ENCODE data around the gene GALNS. TPM values are rescaled to one million over a fixed set of nuclear protein-coding genes. Genes with fewer than 3 reads are reported as not detected.

Gene GALNS
- total and polyA plus RNA-seq, 2 experiments from 2014 or later: 9.7 to 18.8 TPM

DNA sequence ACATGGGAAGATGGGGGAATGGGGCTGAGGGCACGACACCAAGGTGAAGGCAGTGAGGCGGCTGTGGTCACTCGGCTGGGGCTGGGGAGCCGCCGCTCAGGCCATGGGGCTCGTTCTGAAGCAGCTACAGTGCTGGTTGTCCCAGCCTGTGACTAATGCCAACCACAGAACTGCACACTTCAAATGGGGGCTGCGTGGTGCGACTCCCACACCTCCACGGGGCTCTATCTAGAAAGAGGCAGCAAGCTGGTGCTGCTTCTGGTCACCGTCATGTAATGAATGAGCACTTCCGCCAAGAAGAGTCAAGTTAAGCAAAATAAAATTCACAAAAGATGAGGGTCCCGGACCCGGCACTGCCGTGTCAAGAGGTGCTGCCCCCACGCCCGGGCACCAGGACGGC lies 20.0 kb downstream of the GALNS start (continued):
- TF ChIP-seq, protein P1, sequence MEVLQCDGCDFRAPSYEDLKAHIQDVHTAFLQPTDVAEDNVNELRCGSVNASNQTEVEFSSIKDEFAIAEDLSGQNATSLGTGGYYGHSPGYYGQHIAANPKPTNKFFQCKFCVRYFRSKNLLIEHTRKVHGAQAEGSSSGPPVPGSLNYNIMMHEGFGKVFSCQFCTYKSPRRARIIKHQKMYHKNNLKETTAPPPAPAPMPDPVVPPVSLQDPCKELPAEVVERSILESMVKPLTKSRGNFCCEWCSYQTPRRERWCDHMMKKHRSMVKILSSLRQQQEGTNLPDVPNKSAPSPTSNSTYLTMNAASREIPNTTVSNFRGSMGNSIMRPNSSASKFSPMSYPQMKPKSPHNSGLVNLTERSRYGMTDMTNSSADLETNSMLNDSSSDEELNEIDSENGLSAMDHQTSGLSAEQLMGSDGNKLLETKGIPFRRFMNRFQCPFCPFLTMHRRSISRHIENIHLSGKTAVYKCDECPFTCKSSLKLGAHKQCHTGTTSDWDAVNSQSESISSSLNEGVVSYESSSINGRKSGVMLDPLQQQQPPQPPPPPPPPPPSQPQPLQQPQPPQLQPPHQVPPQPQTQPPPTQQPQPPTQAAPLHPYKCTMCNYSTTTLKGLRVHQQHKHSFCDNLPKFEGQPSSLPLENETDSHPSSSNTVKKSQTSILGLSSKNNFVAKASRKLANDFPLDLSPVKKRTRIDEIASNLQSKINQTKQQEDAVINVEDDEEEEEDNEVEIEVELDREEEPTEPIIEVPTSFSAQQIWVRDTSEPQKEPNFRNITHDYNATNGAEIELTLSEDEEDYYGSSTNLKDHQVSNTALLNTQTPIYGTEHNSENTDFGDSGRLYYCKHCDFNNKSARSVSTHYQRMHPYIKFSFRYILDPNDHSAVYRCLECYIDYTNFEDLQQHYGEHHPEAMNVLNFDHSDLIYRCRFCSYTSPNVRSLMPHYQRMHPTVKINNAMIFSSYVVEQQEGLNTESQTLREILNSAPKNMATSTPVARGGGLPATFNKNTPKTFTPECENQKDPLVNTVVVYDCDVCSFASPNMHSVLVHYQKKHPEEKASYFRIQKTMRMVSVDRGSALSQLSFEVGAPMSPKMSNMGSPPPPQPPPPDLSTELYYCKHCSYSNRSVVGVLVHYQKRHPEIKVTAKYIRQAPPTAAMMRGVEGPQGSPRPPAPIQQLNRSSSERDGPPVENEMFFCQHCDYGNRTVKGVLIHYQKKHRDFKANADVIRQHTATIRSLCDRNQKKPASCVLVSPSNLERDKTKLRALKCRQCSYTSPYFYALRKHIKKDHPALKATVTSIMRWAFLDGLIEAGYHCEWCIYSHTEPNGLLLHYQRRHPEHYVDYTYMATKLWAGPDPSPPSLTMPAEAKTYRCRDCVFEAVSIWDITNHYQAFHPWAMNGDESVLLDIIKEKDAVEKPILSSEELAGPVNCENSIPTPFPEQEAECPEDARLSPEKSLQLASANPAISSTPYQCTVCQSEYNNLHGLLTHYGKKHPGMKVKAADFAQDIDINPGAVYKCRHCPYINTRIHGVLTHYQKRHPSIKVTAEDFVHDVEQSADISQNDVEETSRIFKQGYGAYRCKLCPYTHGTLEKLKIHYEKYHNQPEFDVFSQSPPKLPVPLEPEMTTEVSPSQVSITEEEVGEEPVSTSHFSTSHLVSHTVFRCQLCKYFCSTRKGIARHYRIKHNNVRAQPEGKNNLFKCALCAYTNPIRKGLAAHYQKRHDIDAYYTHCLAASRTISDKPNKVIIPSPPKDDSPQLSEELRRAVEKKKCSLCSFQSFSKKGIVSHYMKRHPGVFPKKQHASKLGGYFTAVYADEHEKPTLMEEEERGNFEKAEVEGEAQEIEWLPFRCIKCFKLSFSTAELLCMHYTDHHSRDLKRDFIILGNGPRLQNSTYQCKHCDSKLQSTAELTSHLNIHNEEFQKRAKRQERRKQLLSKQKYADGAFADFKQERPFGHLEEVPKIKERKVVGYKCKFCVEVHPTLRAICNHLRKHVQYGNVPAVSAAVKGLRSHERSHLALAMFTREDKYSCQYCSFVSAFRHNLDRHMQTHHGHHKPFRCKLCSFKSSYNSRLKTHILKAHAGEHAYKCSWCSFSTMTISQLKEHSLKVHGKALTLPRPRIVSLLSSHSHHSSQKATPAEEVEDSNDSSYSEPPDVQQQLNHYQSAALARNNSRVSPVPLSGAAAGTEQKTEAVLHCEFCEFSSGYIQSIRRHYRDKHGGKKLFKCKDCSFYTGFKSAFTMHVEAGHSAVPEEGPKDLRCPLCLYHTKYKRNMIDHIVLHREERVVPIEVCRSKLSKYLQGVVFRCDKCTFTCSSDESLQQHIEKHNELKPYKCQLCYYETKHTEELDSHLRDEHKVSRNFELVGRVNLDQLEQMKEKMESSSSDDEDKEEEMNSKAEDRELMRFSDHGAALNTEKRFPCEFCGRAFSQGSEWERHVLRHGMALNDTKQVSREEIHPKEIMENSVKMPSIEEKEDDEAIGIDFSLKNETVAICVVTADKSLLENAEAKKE (CRISPR knock-in tag; IDR thresholded peaks at IDR 0.05): no peak

DNA sequence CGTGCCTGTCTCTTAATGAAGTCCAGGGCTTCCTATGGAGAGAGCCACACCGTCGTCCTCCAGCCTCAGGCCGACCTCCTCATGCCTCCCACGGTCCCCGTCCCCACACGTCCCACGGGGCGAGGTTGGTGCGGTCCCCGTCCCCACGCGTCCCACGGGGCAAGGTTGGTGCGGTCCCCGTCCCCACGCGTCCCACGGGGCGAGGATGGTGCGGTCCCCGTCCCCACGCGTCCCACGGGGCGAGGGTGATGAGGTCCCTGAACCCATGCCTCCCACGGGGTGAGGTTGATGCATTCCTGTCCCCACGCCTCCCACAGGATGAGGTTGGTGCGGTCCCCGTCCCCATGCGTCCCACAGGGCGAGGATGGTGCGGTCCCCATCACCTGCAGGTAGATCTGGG lies 20.9 kb downstream of the GALNS start:
- no peaks in the 10 kb centered on the region for H3K9me2 ChIP-seq (ENCODE audit: insufficient read depth)
- no peak overlapping the region for H2AFZ ChIP-seq
- H3K36me3 ChIP-seq (ENCODE audit: insufficient read depth): no peaks in the 10 kb centered on the region; the same call in 1 of the 2 replicates
- H3K79me2 ChIP-seq (replicated peaks; ENCODE audit: insufficient read depth): no peaks in the 10 kb centered on the region
- H3F3A ChIP-seq (replicated peaks; ENCODE audit: low read depth): no peaks in the 10 kb centered on the region
- peaks cover 8% of the 10 kb centered on the region for H3K27me3 Mint-ChIP-seq (ENCODE audit: insufficient read depth, low read depth, poor library complexity)
- peaks cover 8% of the 10 kb centered on the region for H3K36me3 Mint-ChIP-seq (ENCODE audit: low read depth)
- no peaks in the 10 kb centered on the region for H4K20me1 ChIP-seq (replicated peaks; ENCODE audit: insufficient read depth)
- no peaks in the 10 kb centered on the region for H3K4me1 Mint-ChIP-seq
- DNase-seq (ENCODE audit: low spot score) (no peak), ATAC-seq (no peak)
- H3K4me3 Mint-ChIP-seq: no peak overlapping the region
- no peak overlapping the region for H3K4me3 ChIP-seq
- H3K4me1 ChIP-seq (ENCODE audit: insufficient read depth): no peaks in the 10 kb centered on the region
- H3K27ac ChIP-seq (ENCODE audit: low read depth): no peak overlapping the region
- H3K27me3 ChIP-seq (ENCODE audit: insufficient read depth): no peaks in the 10 kb centered on the region
- no peaks in the 10 kb centered on the region for H3K9me3 Mint-ChIP-seq
- H3K27ac Mint-ChIP-seq: no peak overlapping the region
- H3K4me2 ChIP-seq: no peak overlapping the region
- TF ChIP-seq, protein P1 (CRISPR knock-in tag; IDR thresholded peaks at IDR 0.05): no peak
- no peak for TF ChIP-seq EZH2 (IDR thresholded peaks at IDR 0.05; ENCODE audit: low read depth, unreplicated experiment)
- TF ChIP-seq JUNB (IDR thresholded peaks at IDR 0.05; ENCODE audit: unreplicated experiment): no peak
- TF ChIP-seq POLR2AphosphoS5 (IDR thresholded peaks at IDR 0.05; ENCODE audit: low read depth): no peak
- TF ChIP-seq, protein P2, sequence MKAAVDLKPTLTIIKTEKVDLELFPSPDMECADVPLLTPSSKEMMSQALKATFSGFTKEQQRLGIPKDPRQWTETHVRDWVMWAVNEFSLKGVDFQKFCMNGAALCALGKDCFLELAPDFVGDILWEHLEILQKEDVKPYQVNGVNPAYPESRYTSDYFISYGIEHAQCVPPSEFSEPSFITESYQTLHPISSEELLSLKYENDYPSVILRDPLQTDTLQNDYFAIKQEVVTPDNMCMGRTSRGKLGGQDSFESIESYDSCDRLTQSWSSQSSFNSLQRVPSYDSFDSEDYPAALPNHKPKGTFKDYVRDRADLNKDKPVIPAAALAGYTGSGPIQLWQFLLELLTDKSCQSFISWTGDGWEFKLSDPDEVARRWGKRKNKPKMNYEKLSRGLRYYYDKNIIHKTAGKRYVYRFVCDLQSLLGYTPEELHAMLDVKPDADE (IDR thresholded peaks at IDR 0.05): no peak
- TF ChIP-seq ZNF114 (CRISPR knock-in tag; IDR thresholded peaks at IDR 0.05): no peak
- no peak for TF ChIP-seq ZNF331 (CRISPR knock-in tag; IDR thresholded peaks at IDR 0.05; ENCODE audit: low read depth)
- TF ChIP-seq EZH2phosphoT487 (IDR thresholded peaks at IDR 0.05; ENCODE audit: unreplicated experiment): no peak
- TF ChIP-seq STAT1 (IDR thresholded peaks at IDR 0.05; ENCODE audit: unreplicated experiment): no peak

All from GM23338 (cell line).